Dedifferentiated amniotic fluid mesenchymal stem cell (primary cell): ENCODE data around the gene ZNF443.
A peak's percentile ranks its signal among the peaks of the same experiment; 100 is the strongest.
"Not testable (repeated sequence)": the region's sequence is repeated elsewhere in the genome, so short reads cannot be mapped to it uniquely, and the experiment has no call there.

ENCODE experiments used
- DNase-seq: peaks from one replicate; pipeline ENCODE4 v3.0.0-alpha.2; 2016; ENCODE audit errors: extremely low spot score

ZNF443 gene

DNA sequence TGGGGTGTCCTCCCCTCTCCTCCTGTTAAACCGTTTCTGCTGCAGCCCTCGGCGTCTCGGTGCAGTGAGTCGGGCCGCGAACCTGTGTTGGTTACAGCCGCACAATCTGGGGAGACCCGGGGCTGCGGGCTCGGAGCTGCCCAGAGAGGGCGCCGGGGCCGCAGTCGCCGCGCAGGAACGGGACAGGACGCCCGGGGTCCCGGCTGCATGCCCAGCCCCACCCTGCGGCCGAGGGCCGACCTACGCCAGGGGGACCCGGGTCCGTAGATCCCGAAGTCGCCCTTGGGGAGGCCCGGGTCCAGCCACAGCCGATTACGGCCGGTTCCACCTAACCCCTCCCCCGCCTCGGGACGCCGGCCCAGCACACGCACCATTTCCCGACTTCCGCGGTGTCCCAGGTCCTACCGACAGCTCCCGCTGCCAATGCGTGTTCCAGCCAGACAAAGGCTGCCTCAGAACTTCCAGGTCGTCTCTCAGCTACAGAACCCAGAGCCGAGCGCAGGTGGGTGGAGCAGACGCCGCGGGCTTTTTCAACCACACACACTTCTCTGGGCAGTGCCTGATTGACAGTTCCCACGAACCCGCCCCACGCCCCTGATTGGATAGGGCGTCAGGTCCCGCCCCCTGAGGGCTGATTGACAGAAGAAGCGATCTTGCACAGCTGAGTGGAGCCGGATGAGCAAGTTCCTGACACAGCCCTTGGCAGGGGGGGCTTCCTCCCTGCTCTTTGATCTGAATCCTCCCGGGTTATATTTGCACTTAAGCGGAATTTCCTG lies at the start of gene ZNF443:
Gene ZNF443, minus strand, starts transcription at position 481 of the 776 bp plus-strand sequence. Its CDS starts 107 bp downstream, at position 374.
- peak; percentile 94 for DNase-seq

DNA sequence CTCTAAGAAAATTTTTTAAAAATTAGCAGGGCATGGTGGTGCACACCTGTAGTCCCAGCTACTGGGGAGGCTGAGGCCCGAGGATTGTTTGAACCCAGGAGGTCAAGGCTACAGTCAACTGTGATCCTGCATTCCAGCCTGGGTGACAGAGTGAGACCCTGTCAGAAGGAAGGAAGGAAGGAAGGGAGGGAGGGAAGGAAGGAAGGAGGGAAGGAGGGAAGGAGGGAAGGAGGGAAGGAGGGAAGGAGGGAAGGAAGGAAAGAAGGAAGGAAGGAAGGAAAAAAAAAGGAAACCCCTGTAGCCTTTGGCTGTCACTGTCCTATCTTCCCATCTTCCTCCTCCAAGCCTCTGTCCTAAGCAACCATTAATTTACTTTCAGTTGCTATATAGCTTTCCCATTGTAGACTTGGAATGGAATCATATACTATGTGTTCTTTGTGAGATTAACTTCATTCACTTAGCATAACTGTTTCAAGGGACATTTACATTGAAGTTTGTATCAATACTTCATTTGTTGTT lies 45.5 kb upstream of the ZNF443 start:
- DNase-seq, result not testable (repeated sequence)

DNA sequence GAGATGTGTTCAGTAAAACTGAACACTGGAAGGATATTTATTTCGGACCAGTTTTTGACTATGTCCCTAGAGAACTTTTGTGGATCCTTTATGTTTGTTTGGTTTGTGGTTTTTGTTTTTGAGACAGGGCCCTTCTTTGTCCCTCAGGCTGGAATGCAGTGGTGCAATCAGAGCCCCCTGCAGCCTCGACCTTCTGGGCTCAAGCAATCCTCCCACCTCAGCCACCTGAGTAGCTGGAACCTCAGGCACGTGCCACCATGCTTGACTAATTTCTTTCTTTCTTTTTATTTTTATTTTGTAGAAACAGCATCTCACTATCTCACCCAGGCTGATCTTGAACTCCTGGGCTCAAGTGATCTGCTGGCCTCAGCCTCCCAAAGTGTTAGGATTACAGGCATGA lies 44.8 kb upstream of the ZNF443 start:
- no peak for DNase-seq

DNA sequence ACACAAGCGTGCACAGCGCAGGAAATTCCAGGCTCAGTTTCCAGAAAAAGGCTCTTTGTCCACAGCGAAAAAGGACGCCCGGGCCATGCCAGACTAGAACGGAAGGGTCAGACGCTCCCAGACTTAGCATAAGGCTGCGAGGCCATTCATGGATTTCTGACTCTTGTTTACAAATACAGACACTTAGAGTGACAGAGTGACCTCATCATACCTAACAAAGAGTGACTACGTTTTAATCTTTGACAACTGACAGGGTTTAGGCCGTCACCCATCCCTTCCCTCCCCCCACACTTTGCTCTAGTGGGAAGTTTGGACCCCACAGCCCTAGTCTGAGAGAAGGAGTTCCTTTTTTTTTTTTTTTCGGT lies 44.2 kb upstream of the ZNF443 start:
- no peak for DNase-seq

DNA sequence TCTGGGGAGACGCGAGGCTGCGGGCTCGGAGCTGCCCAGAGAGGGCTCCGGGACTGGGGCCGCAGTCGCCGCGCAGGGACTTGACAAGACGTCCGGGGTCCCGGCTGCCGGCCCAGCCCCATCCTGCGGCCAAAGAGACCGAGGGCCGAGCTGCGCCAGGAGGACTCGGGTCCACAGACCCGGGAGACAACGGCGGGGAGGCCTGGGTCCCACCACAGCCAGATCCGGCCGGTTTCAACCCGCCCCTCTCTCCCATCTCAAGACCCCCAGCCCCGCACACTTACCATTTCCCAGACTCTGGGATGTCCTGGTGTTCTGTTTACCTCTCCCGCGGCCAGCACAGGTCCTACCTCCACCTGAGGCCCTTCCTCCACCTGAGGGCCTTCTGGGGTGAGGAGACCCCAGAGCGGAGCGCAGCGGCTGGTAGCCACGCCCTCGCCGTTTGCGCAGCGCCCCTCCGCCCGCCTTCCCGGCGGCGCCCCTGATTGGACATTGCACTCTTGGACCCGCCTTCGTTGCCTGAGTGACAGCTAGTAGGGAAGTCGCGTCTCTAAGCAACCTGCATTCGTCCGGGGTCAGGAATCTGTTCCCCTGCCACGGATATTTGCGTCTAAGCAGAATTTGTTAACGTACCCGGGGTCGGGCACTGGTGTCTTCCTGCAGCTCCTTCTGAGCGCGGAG lies 43.7 kb upstream of the ZNF443 start, which contains the start of gene ZNF709:
Gene ZNF709, minus strand, starts transcription at position 446 of the 681 bp plus-strand sequence. Its CDS starts 159 bp downstream, at position 287.
- peak; percentile 88 for DNase-seq

DNA sequence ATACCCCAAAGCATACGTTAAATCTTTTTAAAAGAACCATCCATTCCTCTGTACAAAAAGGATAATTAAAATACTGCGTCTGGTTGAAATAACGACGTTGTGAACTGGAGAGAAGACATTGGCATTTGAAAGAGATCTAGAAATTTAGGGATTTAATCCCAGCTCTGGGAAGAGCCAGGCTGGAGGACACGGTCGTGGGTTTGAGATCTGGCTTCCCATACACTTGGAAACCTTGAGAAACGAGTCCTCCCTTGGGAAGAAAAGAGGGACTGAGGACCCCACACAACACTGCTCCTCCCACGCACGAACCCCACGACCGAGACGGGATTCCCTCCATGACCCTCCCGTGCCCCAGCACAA lies 43.2 kb upstream of the ZNF443 start:
- DNase-seq, result no peak

DNA sequence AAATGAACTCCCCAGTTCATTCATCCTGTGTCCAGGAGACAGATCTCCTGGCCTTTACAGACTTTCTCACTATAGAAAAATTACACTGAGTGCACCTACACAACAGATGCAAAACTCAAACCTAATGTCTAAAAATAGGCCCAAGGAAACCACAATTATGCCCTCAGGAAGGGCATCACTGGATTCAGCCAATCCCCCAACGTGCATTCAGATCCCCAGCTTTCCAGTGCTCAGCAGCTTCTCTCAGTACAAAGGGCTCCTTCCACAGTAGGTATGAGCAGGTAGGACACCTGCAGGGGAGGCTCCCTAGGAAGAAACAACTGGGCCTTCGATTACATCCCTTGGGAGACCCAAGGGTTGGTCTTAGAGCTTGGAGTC lies 41.7 kb upstream of the ZNF443 start:
- DNase-seq, result no peak

DNA sequence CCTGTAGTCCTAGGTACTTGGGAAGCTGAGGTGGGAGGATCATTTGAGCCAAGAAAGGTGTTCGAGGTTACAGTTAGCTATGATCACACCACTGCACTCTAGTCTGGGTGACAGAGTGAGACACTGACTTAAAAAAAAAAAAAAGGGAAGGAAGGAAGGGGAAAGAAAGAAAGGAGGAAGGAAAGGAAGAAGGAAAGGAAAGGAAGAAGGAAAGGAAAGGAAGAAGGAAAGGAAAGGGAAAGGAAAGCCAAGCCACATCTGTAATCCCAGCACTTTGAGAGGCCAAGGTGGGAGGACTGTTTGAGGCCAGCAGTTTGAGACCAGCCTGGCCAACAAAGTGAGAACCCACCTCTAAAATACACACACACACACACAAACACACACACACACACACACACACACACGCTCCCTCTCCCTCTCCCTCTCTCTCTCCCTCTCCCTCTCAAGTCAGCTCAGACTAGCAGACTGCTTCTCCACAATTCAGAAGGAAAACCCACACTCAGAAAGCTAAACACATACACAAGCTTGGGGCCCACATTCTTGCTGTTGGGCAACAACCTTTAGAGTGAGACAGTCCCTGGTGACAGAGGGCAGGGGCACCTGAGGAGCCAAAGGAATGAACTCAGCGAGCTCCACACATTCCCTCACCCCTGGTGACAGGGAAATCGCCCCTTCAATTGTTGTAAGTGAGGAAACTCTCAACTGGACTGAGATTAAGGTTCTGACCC lies 41.1 kb upstream of the ZNF443 start:
- no peak for DNase-seq

DNA sequence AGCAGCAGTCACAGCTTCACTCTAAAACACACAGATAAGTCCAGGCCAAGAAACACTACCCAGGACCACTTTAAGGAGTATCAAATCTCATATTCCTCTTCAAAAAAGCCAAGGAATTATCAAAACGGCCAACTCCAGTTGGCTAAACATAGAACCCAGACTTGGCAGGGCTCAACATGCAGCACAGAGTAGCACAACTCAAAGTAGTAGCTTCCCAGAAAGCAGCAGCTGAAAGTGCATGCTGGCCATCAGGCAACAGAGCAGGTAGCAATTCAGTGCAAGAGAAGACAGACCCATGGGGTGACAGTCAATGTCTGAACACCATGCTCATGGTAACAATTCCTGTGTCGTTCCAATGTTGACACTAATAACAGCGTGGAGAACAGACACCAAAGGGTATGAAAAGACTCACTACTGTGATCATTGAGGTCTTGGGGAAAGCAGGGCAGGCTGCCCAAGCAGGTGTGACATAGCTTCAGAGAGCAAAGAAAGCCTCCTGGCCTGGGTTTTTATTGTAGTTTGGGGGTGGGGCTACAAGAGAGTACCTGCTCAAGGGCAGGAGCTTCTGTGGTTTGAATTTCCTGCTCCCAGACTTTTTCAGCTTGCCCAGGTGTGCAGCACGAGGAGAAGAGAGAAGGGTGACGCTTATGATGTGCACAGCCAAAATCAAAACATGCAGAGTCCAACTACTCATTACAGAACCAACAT lies 37.6 kb upstream of the ZNF443 start:
- DNase-seq, result no peak

DNA sequence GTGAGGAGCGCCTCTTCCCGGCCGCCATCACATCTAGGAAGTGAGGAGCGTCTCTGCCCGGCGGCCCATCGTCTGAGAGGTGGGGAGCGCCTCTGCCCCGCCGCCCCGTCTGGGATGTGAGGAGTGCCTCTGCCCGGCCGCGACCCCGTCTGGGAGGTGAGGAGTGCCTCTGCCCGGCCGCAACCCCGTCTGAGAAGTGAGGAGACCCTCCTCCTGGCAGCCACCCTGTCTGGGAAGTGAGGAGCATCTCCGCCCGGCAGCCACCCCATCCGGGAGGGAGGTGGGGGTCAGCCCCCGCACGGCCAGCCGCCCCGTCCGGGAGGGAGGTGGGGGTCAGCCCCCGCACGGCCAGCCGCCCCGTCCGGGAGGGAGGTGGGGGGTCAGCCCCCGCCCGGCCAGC lies 26.8 kb upstream of the ZNF443 start:
- DNase-seq, result not testable (repeated sequence)

DNA sequence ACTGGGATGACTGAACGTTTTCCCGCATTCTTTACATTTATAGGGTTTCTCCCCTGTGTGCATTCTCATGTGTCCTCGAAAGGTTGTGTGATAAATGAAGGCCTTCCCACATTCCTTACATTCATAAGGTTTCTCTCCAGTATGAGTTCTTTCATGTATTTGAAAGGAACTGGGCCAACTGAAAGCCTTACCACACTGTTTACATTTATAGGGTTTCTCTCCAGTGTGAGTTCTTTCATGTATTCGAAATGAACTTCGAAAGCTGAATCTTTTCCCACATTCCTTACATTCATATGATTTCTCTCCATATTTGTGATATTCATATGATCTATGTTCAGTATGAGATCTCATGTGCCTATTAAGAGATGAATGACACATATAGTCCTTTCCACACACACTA lies 24.4 kb upstream of the ZNF443 start:
- DNase-seq, result no peak

DNA sequence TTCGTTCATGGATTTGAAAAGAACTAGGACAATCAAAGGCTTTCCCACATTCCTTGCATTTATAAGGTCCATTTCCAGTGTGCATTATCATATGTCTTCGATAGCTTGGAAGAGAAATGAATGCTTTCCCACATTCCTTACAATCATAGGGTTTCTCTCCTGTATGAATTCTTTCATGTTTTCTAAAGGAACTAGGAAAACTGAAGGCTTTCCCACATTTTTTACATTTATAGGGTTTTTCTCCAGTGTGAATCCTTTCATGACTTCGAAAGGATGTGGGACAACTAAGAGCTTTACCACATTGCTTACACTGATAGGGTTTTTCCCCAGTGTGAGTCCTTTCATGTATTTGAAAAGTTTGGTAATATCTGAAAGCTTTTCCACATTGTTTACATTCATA lies 23.9 kb upstream of the ZNF443 start:
- no peak for DNase-seq

DNA sequence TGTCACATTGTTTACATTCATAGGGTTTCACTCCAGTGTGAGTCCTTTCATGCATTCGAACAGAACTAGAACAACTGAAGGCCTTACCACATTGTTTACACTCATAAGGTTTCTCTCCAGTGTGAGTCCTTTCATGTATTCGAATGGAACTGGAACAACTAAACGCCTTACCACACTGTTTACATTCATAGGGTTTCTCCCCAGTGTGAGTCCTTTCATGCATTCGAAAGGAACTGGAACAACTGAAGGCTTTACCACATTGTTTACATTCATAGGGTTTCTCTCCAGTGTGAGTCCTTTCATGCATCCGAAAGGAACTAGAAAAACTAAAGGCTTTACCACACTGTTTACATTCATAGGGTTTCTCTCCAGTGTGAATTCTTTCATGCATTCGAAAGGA lies 23.3 kb upstream of the ZNF443 start:
- DNase-seq, result not testable (repeated sequence)

DNA sequence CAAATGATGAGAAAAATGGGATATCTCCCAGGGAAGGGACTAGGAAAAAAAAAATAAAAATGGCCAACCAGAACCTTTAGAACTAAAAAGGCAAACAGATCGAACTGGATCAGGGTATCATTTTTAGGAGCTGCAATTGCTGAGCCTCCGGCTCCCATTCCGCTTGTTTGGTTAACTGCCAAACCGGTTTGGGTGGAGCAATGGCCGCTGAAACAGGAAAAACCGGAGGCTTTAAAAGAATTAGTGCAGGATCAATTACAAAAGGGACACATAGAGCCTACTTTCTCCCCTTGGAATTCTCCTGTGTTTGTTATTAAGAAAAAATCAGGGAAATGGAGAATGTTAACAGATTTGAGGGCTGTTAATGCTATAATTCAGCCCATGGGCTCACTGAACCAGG lies 12.7 kb upstream of the ZNF443 start:
- no peak for DNase-seq

DNA sequence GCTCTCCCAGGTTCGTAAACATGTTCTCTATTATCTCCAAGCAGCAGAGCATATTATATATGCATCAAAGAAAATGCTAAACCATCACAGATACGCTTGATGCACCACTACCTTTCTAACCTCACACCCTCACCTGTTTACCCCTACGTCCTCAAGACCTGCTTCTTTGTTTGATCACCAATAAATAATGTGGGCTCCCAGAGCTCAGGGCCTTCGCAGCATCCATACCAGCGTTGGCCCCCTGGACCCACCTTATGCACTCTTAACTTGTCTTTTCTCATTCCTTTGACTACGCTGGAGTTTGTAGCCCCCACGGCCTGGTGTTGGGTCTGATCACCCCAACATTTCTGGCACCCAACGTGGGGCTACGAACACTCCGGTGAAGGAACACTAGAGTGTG lies 10.0 kb upstream of the ZNF443 start:
- no peak for DNase-seq

DNA sequence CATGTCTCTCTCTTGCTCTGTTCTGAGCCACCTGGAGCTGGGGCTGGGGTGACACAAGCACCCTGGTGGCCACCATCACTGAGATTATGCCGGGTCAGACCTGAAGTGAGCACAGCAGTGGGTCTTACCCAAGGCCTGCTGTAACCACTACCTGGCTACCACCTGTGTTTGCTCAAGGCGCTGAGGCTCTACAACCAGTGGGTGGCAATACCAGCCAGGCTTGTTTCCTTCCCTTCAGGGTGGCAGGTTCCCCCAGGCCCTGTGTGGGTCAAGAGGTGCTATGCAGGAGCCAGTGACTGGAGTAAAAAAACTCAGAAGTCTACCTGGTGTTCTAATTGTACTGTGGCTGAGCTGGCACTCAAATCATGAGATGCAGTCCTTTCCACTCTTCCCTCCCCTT lies 8.0 kb upstream of the ZNF443 start:
- no peak for DNase-seq

DNA sequence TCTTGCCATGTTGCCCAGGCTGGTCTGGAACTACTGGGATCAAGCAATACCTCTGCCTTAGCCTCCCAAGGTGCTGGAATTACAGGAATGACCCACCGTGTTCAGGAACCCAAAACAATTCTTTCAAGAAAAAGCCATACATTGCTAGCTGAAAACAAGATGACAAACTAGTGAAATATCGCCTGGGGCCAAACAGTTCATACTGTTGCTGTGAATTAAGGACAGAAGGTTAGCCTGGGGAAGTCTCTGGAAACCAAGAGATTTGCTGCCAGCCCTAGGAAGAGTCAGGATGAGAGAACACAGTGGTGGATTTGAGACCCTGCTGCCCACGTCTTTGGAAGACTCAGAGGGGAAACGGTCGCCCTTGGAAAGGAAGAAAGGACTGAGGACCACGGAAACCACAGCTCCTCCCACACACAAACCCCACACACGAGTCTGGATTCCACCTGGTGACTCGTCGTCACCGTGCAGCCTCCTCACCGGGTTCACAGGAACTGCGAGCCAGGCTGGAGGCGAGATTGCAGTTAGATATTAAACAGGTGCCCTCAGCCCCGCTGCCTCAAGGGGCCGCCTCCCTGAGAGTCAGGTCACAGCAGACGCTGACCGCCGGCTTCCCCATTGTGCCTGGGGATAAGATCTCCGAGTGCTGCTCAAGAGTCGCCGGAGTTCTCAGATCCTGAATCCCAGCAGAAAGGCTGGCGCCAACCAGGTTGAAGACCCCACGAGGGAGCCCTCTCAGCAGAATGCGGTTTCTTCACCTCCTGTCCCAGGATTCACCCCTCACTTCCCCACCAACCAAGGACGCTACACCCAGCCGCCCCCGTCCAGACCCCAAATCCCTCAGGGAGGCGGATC lies 908 bp downstream of the ZNF443 start:
- not testable (repeated sequence) for DNase-seq

DNA sequence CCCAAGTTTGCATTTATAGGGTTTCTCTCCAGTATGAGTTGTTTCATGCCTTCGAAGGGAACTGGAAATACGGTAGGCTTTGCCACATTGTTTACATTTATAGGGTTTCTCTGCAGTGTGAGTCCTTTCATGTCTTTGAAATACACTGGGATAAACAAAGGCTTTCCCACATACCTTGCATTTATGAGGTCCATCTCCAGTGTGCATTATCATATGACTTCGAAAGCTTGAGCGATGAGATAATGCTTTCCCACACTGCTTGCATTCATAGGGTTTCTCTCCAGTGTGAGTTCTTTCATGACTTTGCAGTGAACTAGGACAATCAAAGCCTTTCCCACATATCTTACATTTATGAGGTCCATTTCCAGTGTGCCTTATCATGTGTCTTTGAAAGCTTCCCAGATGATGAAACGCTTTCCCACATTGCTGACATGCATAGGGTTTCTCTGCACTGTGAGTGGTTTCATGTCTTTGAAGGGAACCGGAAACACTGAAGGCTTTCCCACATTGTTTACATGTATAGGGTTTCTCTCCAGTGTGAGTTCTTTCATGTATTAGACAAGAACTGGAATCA lies 10.0 kb downstream of the ZNF443 start:
- not testable (repeated sequence) for DNase-seq

DNA sequence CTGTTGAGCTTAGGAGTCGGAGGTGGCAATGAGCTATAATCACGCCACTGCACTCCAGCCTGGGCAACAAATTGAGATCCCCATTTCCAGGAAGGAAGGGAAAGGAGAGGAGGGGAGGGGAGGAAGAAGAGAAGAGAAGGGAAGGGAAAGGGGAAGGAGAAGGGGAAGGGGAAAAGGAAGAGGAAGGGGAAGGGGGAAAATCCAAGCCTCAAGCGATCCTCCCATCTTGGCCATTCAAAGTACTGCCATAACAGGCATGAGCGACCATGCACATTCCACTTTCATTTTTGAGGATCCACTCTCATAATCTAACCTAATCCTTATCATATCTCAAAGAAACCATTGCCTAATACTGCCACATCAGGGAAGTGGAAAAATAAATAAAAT lies 14.9 kb downstream of the ZNF443 start:
- DNase-seq, result no peak

DNA sequence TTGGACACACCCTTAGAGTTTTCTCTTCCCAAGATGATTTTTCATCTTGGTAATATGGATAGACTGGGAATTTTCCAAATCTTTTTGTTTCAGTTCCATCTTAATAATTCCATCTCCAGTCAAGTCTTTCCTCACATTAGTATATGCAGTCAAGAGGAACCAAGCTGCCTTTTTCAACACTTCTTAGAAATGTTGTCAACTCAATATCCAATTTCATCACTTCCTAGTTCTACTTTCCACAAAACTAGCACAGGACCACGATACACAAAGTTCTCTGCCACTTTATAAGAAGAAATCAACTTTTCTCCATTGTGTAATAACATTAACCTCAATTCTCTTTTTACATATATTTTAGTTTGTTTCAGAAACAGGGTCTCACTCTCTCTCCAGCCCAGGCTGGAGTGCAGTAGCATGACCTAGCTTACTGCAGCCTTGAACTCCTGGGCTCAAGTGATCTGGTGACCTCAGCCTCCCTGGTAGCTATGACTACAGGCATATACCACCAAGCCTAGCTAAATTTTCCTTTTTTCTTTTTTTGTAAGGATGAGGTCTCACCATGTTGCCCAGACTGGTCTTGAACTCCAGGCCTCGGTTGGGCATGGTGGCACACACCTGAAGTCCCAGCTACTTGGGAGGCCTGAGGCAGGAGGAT lies 15.5 kb downstream of the ZNF443 start:
- DNase-seq, result no peak
